Esophagus squamous epithelium (tissue), 5 donors: ENCODE results near the gene MAGEE1. TPM values are rescaled to one million over a fixed set of nuclear protein-coding genes. Genes with fewer than 3 reads are reported as not detected.

ENCODE experiments used
- DNase-seq: peaks from one replicate; lab custom pipeline; 2025; lab: John Stamatoyannopoulos, UW
- H3K27ac ChIP-seq, 4 donors: fragments of 200-600 bp; sonication (generic); one replicate each; pipeline ENCODE4 v1.5.1; 2016 to 2019; ENCODE audit warnings: mild to moderate bottlenecking in 1 of 4
- H3K27me3 ChIP-seq, 4 donors: fragments of 200-600 bp; sonication (generic); 1 replicate in 3 of 4; 2 replicates in 1 of 4; pipeline versions ENCODE4 v1.5.1 to v1.6.0; 2017 to 2021; ENCODE audit warnings: antibody characterized with exemption in 1 of 4
- H3K36me3 ChIP-seq, 3 donors: fragments of 200-600 bp; sonication (generic); one replicate each; pipeline ENCODE4 v1.5.1; 2016 to 2019
- H3K4me1 ChIP-seq, 3 donors: fragments of 200-600 bp; sonication (generic); one replicate each; pipeline ENCODE4 v1.5.1; 2017 to 2019
- H3K4me3 ChIP-seq, 4 donors: fragments of 200-600 bp; sonication (generic); 1 replicate in 3 of 4; 2 replicates in 1 of 4; pipeline ENCODE4 v1.5.1; 2016 to 2019; ENCODE audit warnings: mild to moderate bottlenecking in 2 of 4, moderate library complexity in 1 of 4
- H3K9me3 ChIP-seq, 3 donors: fragments of 200-600 bp; sonication (generic); one replicate each; pipeline ENCODE4 v1.5.1; 2016 to 2019
- POLR2A ChIP-seq, 4 donors: fragments of 450-650 bp; IDR thresholded peaks; one replicate each; pipeline ENCODE4 v1.6.1; 2017; ENCODE audit warnings: antibody characterized with exemption in 4 of 4, mild to moderate bottlenecking in 4 of 4, moderate library complexity in 3 of 4
- WGBS, 2 donors: methylation state at CpG; one replicate each; pipeline ENCODE4 v1.1.5; 2018; 5-methylcytosine and 5-hydroxymethylcytosine counted together
- intact Hi-C: fragments of 100-400 bp; cut with DNase I; formaldehyde crosslinking; loops from one replicate; pipeline ENCODE4 v1.15.0; 2022
- total RNA-seq, 4 donors: library from RNA; depleted of rRNA; stranded (reverse); fragments of >200 nt; gene quantifications; one replicate each; pipeline ENCODE4 v1.1.0, GENCODE V29; 2016
- TF ChIP-seq, protein P1 (sequence below), 6 experiments: fragments of 450-650 bp in 4 of 6; fragments of 200-600 bp in 2 of 6; sonication (generic) in 2 of 6; IDR thresholded peaks; one replicate each; pipeline ENCODE4 v1.5.1; 2016 to 2019; ENCODE audit warnings: antibody characterized with exemption in 6 of 6, mild to moderate bottlenecking in 4 of 6, moderate library complexity in 4 of 6
- donor health status: DM: yes; HTN: yes; CAD: no.

Gene MAGEE1
- total RNA-seq, 4 donors from 2014 or later = 0.44 to 1.1 (median 0.94) TPM

GRCh38 chrX:76433219-76433618 is 5.7 kb downstream of the MAGEE1 start:
- Histone ChIP-seq H3K4me1 (peaks cover 0 to 9% (median 0%) of the 10 kb centered on the region in 3 donors), H3K27me3 (no peaks in the 10 kb centered on the region), H3K4me3 (no peak overlapping the region), H3K36me3 (no peaks in the 10 kb centered on the region), H3K27ac (no peak overlapping the region), H3K9me3 (no peaks in the 10 kb centered on the region)
- intact Hi-C loops = no loop called here
- no peak for DNase-seq
- WGBS, 2 donors = 31 to 70% methylated on average over 1 of the region's 1 CpG
- TF ChIP-seq POLR2A (IDR thresholded peaks at IDR 0.05) = no peak
- TF ChIP-seq, protein P1, sequence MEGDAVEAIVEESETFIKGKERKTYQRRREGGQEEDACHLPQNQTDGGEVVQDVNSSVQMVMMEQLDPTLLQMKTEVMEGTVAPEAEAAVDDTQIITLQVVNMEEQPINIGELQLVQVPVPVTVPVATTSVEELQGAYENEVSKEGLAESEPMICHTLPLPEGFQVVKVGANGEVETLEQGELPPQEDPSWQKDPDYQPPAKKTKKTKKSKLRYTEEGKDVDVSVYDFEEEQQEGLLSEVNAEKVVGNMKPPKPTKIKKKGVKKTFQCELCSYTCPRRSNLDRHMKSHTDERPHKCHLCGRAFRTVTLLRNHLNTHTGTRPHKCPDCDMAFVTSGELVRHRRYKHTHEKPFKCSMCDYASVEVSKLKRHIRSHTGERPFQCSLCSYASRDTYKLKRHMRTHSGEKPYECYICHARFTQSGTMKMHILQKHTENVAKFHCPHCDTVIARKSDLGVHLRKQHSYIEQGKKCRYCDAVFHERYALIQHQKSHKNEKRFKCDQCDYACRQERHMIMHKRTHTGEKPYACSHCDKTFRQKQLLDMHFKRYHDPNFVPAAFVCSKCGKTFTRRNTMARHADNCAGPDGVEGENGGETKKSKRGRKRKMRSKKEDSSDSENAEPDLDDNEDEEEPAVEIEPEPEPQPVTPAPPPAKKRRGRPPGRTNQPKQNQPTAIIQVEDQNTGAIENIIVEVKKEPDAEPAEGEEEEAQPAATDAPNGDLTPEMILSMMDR (IDR thresholded peaks at IDR 0.05) = no peak

GRCh38 chrX:76434103-76434741 is 6.7 kb downstream of the MAGEE1 start:
- 58 to 93% methylated on average over 3 of the region's 3 CpGs for WGBS, 2 donors
- no peaks in the 10 kb centered on the region for H3K36me3 ChIP-seq
- intact Hi-C loops = no loop called here
- no peaks in the 10 kb centered on the region for H3K4me1 ChIP-seq
- no peak overlapping the region for H3K4me3 ChIP-seq
- H3K9me3 ChIP-seq = no peaks in the 10 kb centered on the region
- no peaks in the 10 kb centered on the region for H3K27me3 ChIP-seq
- no peak for TF ChIP-seq POLR2A (IDR thresholded peaks at IDR 0.05)
- TF ChIP-seq, protein P1 (IDR thresholded peaks at IDR 0.05) = no peak
- no peak overlapping the region for H3K27ac ChIP-seq
- no peak for DNase-seq

DNA sequence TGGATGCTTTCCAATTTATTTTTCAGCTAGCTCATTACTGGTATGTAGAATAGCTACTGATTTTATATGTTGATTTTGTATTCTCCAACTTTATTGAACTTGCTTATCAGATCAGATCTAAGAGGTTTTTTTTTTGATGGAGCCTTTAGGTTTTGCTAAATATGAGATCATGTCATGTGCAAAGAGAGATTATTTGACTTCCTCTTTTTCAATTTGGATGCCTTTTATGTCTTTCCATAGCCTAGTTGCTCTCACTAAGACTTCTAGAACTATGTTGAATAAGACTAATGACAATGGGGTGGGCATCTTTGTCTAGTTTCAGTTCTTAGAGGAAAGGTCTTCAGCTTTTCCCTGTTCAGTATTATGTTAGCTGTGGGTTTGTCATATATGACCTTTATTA is 11.7 kb downstream of the MAGEE1 start:
- no peaks in the 10 kb centered on the region for H3K36me3 ChIP-seq
- no peaks in the 10 kb centered on the region for H3K4me1 ChIP-seq
- no peaks in the 10 kb centered on the region for H3K27me3 ChIP-seq
- H3K9me3 ChIP-seq = peaks cover 0 to 6% (median 0%) of the 10 kb centered on the region in 3 donors
- H3K4me3 ChIP-seq = no peak overlapping the region
- TF ChIP-seq POLR2A (IDR thresholded peaks at IDR 0.05) = no peak
- TF ChIP-seq, protein P1 (IDR thresholded peaks at IDR 0.05) = no peak
- no peak overlapping the region for H3K27ac ChIP-seq
- DNase-seq = no peak
- intact Hi-C loops = no loop called here

DNA sequence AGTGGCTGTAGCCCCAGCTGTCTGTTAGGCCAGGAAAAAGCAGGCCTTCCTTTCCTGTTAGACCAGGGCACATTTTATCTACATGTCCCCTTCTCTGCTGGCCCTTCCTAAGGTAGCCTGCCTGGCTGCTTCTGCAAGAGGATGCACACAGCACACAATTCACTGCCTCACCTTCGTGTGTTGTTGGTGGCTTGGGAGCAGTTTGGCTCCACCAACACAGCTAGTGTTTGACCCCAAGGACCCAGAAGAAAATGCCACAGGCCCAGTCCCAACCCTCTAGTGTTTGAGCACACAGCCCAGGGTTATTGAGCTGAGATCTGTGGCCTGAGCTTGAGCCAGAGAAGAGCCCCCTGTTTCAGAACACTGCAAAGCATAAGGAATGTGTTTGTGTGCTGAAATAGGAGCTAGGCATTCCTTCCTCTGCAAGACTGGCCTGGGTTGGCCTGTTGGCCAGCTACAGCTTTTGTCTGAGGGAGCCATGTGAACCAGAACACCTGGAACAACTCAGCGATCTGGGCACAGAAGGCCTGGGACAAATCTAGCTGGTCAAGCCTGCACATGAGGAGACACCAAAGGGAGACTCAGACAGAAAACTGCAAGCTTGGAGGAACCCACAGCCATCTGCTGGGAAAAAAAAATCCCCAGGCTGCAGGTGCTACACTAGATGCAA is 26.4 kb downstream of the MAGEE1 start:
- TF ChIP-seq, protein P1 (IDR thresholded peaks at IDR 0.05) = no peak
- TF ChIP-seq POLR2A (IDR thresholded peaks at IDR 0.05) = no peak
- H3K27ac ChIP-seq = no peak overlapping the region
- intact Hi-C loops = no loop called here
- no peak for DNase-seq
- H3K36me3 ChIP-seq = no peaks in the 10 kb centered on the region
- no peaks in the 10 kb centered on the region for H3K9me3 ChIP-seq
- no peaks in the 10 kb centered on the region for H3K4me1 ChIP-seq
- WGBS, 2 donors = 14% methylated on average over 1 of the region's 2 CpGs; no CpG with 5 or more reads in 1 of the 2 donors
- no peaks in the 10 kb centered on the region for H3K27me3 ChIP-seq
- H3K4me3 ChIP-seq = no peak overlapping the region

DNA sequence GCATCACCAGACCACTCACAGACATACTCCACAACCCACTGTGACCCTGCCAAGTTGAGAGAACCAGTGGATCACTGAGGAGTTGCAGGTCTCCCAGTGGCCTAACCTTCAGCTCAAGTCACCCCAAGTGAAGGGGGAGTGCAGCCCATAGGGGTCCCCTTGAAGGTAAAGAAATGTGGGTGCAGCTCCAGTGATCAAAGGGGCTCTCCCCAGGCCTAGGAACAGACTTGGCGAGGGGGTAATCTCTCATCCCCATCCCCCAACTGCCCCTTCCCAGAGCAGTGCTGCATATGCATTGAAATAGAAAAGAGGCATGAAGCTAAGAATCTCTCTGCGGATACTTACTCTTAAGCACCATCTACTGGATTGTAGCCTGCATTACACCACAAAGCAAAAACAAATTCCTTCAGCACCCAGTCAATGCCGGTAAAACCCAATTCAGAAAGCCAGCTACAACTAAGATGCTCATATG is 27.0 kb downstream of the MAGEE1 start:
- no peaks in the 10 kb centered on the region for H3K9me3 ChIP-seq
- no peak overlapping the region for H3K4me3 ChIP-seq
- H3K27me3 ChIP-seq = no peaks in the 10 kb centered on the region
- whole genome bisulfite sequencing, 2 donors = 10% methylated on average over 3 of the region's 3 CpGs; no CpG with 5 or more reads in 1 of the 2 donors
- H3K36me3 ChIP-seq = no peaks in the 10 kb centered on the region
- H3K4me1 ChIP-seq = no peaks in the 10 kb centered on the region
- intact Hi-C loops = no loop called here
- TF ChIP-seq POLR2A (IDR thresholded peaks at IDR 0.05) = no peak
- TF ChIP-seq, protein P1 (IDR thresholded peaks at IDR 0.05) = peak in 4 of 6 experiments; percentile 18 to 48 (median 40)
- no peak for DNase-seq
- no peak overlapping the region for H3K27ac ChIP-seq
